ENCODE data around the gene ANKS1A. TPM values are rescaled to one million over a fixed set of nuclear protein-coding genes. Genes with fewer than 3 reads are reported as not detected.
"Not testable (repeated sequence)": the region's sequence is repeated elsewhere in the genome, so short reads cannot be mapped to it uniquely, and the experiment has no call there.

The ANKS1A gene
- total and polyA plus RNA-seq, 2 experiments from 2014 or later = 17.5 to 25.4 TPM

DNA sequence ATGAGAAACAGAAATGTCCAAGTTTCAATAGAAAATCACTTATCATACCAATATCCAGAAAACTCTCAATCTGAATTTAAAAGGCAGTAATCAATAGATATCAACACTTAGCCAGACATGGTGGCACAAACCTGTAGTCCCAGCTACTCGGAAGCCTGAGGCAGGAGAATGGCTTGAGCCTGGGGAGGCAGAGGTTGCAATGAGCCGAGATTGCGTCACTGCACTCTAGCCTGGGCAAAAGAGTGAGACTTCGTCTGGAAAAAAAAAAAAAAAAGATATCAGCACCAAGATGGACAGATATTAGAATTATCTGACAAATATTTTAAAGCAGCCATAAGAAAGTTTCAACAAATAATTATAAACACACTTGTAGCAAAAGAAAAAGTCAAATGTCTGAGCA is 205.1 kb downstream of the ANKS1A start:
- no peak for DNase-seq (ENCODE audit: low spot score)
- H3K9me3 ChIP-seq (ENCODE audit: low read depth) = no peaks in the 10 kb centered on the region
- H3K4me2 ChIP-seq = no peak overlapping the region
- H3K36me3 ChIP-seq (replicated peaks; ENCODE audit: insufficient read depth, low read depth) = no peaks in the 10 kb centered on the region
- H3K27me3 ChIP-seq = no peaks in the 10 kb centered on the region
- H3K79me2 ChIP-seq = no peaks in the 10 kb centered on the region
- H3K27ac ChIP-seq = peak overlapping the region; percentile 85
- no peak overlapping the region for H3K4me3 ChIP-seq
- no peaks in the 10 kb centered on the region for H4K20me1 ChIP-seq (ENCODE audit: insufficient read depth, poor library complexity, severe bottlenecking)
- no peaks in the 10 kb centered on the region for H3K9me2 ChIP-seq (replicated peaks; ENCODE audit: insufficient read depth)
- no peak overlapping the region for H2AFZ ChIP-seq
- H3K4me1 ChIP-seq (ENCODE audit: insufficient read depth) = peaks cover 56% of the 10 kb centered on the region
- WGBS (ENCODE audit: low lambda C conversion rate, missing lambda C conversion rate) = 72% methylated on average over 4 of the region's 4 CpGs
- no peak for TF ChIP-seq EZH2phosphoT487 (IDR thresholded peaks at IDR 0.05; ENCODE audit: low read depth, severe bottlenecking, unreplicated experiment)
- TF ChIP-seq EZH2 (IDR thresholded peaks at IDR 0.05; ENCODE audit: borderline replicate concordance) = no peak
- TF ChIP-seq, protein P1, sequence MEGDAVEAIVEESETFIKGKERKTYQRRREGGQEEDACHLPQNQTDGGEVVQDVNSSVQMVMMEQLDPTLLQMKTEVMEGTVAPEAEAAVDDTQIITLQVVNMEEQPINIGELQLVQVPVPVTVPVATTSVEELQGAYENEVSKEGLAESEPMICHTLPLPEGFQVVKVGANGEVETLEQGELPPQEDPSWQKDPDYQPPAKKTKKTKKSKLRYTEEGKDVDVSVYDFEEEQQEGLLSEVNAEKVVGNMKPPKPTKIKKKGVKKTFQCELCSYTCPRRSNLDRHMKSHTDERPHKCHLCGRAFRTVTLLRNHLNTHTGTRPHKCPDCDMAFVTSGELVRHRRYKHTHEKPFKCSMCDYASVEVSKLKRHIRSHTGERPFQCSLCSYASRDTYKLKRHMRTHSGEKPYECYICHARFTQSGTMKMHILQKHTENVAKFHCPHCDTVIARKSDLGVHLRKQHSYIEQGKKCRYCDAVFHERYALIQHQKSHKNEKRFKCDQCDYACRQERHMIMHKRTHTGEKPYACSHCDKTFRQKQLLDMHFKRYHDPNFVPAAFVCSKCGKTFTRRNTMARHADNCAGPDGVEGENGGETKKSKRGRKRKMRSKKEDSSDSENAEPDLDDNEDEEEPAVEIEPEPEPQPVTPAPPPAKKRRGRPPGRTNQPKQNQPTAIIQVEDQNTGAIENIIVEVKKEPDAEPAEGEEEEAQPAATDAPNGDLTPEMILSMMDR (IDR thresholded peaks at IDR 0.05; ENCODE audit: poor library complexity) = no peak

DNA sequence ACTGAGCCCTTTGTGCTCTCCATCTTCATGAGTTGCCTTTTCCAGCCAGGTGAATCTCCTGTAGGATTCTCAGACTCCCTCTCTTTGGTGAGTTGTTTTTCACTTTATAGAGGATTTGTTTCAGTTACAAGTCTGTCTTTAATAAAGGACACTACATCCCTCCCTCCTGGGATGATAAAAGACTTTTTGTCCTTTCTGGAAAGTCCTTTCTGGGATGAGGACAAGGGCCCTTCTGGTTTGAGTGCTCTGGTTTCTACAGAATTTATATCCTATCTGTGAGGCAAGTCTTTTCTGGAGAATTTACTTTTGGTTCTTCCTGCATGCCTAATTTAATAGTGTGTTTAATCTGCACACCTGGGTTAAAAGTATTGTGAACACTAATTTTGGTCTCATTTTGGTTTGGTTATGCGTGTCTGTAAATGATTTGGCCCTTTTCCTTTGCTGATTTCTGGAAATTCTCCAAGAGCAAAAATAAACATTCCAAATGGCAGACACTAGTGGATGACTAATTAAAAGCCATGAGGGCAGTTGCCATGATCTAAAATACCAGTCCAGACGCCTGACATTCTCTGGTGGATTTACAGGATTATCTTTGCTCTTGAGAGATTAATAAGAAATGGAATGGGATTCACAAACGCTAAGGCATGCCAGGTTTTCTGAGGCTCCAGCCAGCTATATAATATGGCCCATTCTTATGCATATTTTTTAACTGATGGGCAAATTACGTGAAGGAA is 207.2 kb downstream of the ANKS1A start:
- Histone ChIP-seq H2AFZ (no peak overlapping the region), H3K4me2 (peak overlapping the region; percentile 36), H3K4me1 (ENCODE audit: insufficient read depth) (peaks cover 35% of the 10 kb centered on the region), H3K36me3 (replicated peaks; ENCODE audit: insufficient read depth, low read depth) (no peaks in the 10 kb centered on the region), H4K20me1 (ENCODE audit: insufficient read depth, poor library complexity, severe bottlenecking) (no peaks in the 10 kb centered on the region), H3K9me3 (ENCODE audit: low read depth) (no peaks in the 10 kb centered on the region), H3K27me3 (no peaks in the 10 kb centered on the region), H3K79me2 (no peaks in the 10 kb centered on the region), H3K9me2 (replicated peaks; ENCODE audit: insufficient read depth) (no peaks in the 10 kb centered on the region), H3K27ac (peak overlapping the region; percentile 59), H3K4me3 (no peak overlapping the region)
- peak; percentile 20 for DNase-seq (ENCODE audit: low spot score)
- TF ChIP-seq EZH2phosphoT487 (IDR thresholded peaks at IDR 0.05; ENCODE audit: low read depth, severe bottlenecking, unreplicated experiment) = no peak
- 24% methylated on average over 4 of the region's 4 CpGs for WGBS (ENCODE audit: low lambda C conversion rate, missing lambda C conversion rate)

DNA sequence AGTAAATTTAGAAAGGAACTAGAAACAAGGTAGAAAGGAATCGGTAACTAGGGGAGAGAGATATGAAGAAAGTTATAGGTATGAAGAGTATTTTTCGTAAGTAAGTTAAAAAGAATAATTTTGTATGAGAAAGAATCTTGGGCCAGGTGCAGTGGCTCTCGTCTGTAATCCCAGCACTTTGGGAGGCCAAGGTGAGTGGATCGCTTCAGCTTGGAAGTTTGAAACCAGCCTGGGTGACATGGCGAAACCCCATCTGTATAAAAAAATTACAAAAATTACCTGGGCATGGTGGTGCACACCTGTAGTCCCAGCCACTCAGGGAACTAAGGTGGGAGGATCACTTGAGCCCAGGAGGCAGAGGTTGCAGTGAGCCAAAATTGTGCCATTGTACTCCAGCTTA is 210.1 kb downstream of the ANKS1A start:
- no peaks in the 10 kb centered on the region for H3K9me3 ChIP-seq (ENCODE audit: low read depth)
- no peaks in the 10 kb centered on the region for H3K27me3 ChIP-seq
- H3K9me2 ChIP-seq (replicated peaks; ENCODE audit: insufficient read depth) = no peaks in the 10 kb centered on the region
- WGBS (ENCODE audit: low lambda C conversion rate, missing lambda C conversion rate) = 94% methylated on average over 5 of the region's 5 CpGs
- no peaks in the 10 kb centered on the region for H4K20me1 ChIP-seq (ENCODE audit: insufficient read depth, poor library complexity, severe bottlenecking)
- H3K79me2 ChIP-seq = no peaks in the 10 kb centered on the region
- H3K4me3 ChIP-seq = no peak overlapping the region
- peaks cover 14% of the 10 kb centered on the region for H3K4me1 ChIP-seq (ENCODE audit: insufficient read depth)
- H2AFZ ChIP-seq = no peak overlapping the region
- DNase-seq (ENCODE audit: low spot score) = no peak
- H3K36me3 ChIP-seq (replicated peaks; ENCODE audit: insufficient read depth, low read depth) = no peaks in the 10 kb centered on the region
- TF ChIP-seq, protein P1 (IDR thresholded peaks at IDR 0.05; ENCODE audit: poor library complexity) = no peak
- TF ChIP-seq EZH2phosphoT487 (IDR thresholded peaks at IDR 0.05; ENCODE audit: low read depth, severe bottlenecking, unreplicated experiment) (no peak), EZH2 (IDR thresholded peaks at IDR 0.05; ENCODE audit: borderline replicate concordance) (no peak)
- H3K4me2 ChIP-seq = no peak overlapping the region
- no peak overlapping the region for H3K27ac ChIP-seq

DNA sequence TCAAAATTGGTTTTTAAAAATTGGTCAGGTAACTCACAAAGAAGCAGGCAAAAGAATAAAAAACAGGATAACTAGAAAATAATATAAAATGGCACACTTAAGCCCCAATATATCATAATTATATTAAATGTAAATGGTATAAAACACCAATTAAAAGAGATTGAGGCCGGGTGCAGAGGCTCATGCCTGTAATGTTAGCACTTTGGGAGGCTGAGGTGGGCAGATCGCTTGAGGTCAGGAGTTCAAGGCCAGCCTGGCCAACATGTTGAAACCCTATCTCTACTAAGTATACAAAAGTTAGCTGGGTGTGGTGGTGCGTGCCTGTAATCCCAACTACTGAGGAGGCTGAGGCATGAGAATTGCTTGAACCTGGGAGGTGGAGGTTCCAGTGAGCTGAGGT is 216.0 kb downstream of the ANKS1A start:
- Histone ChIP-seq H3K27ac (no peak overlapping the region), H4K20me1 (ENCODE audit: insufficient read depth, poor library complexity, severe bottlenecking) (no peaks in the 10 kb centered on the region), H3K27me3 (no peaks in the 10 kb centered on the region), H2AFZ (no peak overlapping the region), H3K9me2 (replicated peaks; ENCODE audit: insufficient read depth) (no peaks in the 10 kb centered on the region), H3K79me2 (no peaks in the 10 kb centered on the region), H3K4me2 (no peak overlapping the region), H3K4me3 (no peak overlapping the region), H3K4me1 (ENCODE audit: insufficient read depth) (no peaks in the 10 kb centered on the region), H3K36me3 (replicated peaks; ENCODE audit: insufficient read depth, low read depth) (no peaks in the 10 kb centered on the region), H3K9me3 (ENCODE audit: low read depth) (no peaks in the 10 kb centered on the region)
- DNase-seq (ENCODE audit: low spot score) = no peak
- no peak for TF ChIP-seq EZH2 (IDR thresholded peaks at IDR 0.05; ENCODE audit: borderline replicate concordance)
- TF ChIP-seq, protein P1 (IDR thresholded peaks at IDR 0.05; ENCODE audit: poor library complexity) = no peak
- no peak for TF ChIP-seq EZH2phosphoT487 (IDR thresholded peaks at IDR 0.05; ENCODE audit: low read depth, severe bottlenecking, unreplicated experiment)
- WGBS (ENCODE audit: low lambda C conversion rate, missing lambda C conversion rate) = 94% methylated on average over 3 of the region's 3 CpGs

DNA sequence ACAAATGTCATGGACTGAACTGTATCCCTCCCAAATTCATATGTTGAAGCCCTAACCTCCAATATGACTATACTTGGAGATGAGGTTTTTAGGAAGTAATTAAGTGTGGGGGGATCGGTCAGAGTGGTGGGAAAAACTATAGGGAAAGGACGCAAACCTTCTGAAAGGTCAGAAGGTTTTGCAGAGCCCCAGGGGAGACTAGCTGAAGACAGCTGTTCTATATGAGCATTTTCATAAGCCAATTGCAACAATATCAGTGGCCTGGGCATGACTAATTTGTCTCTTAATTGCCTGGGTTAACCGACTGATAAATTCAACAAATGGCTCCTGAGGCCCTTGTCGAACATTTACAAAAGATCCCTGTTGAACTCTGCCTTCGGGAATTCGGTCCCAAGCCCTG is 217.0 kb downstream of the ANKS1A start:
- H2AFZ ChIP-seq; H3K79me2 ChIP-seq; H3K27me3 ChIP-seq; H3K9me3 ChIP-seq (ENCODE audit: low read depth); H3K27ac ChIP-seq; H4K20me1 ChIP-seq (ENCODE audit: insufficient read depth, poor library complexity, severe bottlenecking); H3K4me1 ChIP-seq (ENCODE audit: insufficient read depth); H3K4me2 ChIP-seq; H3K9me2 ChIP-seq (replicated peaks; ENCODE audit: insufficient read depth); DNase-seq (ENCODE audit: low spot score); H3K4me3 ChIP-seq; H3K36me3 ChIP-seq (replicated peaks; ENCODE audit: insufficient read depth, low read depth): not testable (repeated sequence)
- WGBS (ENCODE audit: low lambda C conversion rate, missing lambda C conversion rate) = 89% methylated on average over 6 of the region's 6 CpGs

DNA sequence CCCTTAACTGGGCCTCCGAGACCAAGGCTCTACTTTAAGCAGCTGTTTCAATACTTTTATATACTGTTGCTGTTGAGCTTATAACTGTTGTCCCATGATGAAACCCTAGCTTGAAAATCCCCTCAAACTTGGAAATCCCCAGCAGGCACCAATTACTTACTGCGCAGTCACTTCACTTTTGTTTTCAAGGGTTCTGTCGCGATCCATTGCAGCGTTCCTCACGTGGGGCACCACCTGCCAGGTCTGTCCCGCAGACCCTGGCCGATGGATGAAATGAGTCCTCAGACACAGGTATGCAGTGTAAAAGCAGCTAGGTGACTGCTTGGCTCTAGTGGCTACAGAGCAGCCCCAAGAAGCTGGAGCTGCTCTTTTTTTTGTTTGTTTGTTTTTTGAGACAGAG is 218.2 kb downstream of the ANKS1A start:
- not testable (repeated sequence) for H3K27ac ChIP-seq; H3K9me2 ChIP-seq (replicated peaks; ENCODE audit: insufficient read depth); H2AFZ ChIP-seq; H3K36me3 ChIP-seq (replicated peaks; ENCODE audit: insufficient read depth, low read depth); H3K9me3 ChIP-seq (ENCODE audit: low read depth); DNase-seq (ENCODE audit: low spot score); H3K4me2 ChIP-seq; H3K4me1 ChIP-seq (ENCODE audit: insufficient read depth); H3K79me2 ChIP-seq; H3K27me3 ChIP-seq; H4K20me1 ChIP-seq (ENCODE audit: insufficient read depth, poor library complexity, severe bottlenecking); H3K4me3 ChIP-seq
- WGBS (ENCODE audit: low lambda C conversion rate, missing lambda C conversion rate) = 89% methylated on average over 8 of the region's 8 CpGs

Measured in hepatocyte (in vitro differentiated cells).